GM19099 (cell line): Measurements from ENCODE around the gene ERGIC3.
A peak's percentile ranks its signal among the peaks of the same experiment; 100 is the strongest.

Experiments used
- POLR2A ChIP-seq: IDR thresholded peaks from 3 replicates; pipeline ENCODE4 v1.6.1; 2011; ENCODE audit warnings: low read depth; ENCODE audit not compliant: insufficient read length; ENCODE audit errors: extremely low read depth

The ERGIC3 gene

DNA sequence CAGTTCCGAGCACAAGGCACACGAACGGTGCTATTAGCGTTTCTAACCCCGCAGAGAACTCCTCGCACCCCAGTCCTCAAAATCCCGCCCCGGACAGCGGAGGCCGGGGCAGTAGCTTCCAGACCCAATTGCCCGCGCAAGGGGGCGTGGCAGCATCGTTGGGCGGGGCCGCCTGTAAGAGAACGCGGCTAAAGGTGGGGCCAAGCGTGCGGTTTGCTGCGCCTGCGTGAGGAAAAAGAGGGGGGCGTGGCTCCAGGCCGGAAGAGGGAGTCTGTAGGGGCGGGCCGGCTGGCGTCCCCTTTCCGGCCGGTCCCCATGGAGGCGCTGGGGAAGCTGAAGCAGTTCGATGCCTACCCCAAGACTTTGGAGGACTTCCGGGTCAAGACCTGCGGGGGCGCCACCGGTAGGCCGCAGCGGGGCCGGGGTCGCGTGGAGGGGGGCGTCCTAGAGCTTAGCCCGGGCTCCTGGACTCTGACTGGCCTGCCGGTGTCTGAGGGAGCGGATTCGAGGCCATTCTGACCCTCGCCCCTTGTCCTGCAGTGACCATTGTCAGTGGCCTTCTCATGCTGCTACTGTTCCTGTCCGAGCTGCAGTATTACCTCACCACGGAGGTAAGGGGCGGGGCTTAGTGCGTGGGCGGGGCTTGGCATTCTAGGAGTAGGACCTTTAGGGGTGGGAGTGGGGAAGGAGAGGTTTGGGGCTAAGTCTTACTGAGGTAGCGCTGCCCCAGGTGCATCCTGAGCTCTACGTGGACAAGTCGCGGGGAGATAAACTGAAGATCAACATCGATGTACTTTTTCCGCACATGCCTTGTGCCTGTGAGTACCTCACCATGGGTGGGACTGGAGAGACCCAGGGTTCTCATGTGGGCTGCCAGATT, at the start of gene ERGIC3:
ERGIC3 (plus strand) TSS at position 296 of the 880 bp plus-strand sequence; CDS start at position 316, 20 bp downstream.
- peak; percentile 85 for TF ChIP-seq POLR2A

DNA sequence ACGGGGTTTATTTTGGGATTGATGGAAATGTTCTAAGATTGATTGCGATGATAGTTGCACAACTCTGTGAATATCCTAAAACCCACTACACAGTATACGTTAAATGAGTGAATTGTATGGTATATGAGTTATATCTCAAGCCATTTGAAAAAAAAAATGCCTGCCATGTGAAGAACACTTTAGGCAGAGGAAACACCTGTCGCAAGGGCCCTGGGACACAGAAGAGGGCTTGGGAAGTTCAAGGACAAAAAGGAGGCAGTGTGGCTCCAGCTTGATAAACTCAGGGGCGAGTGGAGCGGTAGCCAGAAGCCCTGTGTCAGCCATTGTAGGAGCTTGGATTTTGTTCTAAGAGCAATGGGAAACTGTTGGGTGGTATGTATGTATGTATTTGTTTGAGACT, 49.5 kb upstream of the ERGIC3 start:
- no peak for TF ChIP-seq POLR2A

DNA sequence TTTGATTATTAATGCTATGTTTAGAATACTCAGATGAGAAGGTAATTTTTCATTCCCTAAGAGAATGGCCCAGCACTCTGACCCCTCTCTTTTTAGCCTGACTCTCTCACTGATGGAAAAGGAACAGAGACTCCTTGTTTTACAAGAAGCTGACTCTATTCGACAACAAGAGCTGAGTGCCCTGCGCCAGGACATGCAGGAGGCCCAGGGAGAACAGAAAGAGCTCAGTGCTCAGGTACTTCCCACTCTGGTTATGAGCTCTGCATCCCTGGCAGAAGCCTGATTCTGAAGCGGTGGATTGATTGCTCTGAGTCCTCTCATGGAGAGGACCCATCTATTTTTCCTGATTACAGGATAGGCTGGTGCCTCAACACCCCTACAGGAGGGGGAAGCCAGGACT, 45.4 kb upstream of the ERGIC3 start:
- no peak for TF ChIP-seq POLR2A

DNA sequence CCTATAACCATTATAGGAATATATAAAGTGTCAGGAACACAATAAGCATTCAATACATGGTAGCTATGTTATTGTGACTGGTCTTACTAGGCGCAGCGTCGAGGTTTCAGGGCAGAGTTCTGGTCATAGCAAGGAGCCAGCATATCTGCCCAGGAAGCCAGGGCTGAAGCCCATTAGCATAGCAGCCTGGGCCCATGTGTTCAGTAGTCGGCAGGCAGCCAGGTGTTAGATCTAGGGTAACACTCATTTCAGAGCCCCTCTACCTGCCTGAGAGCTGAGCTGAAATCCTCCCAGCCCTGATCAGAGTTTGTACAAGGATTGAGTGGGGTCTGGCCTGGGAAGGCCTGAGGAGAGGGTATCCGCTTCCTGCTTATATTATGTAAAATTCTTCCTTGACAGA, 44.6 kb upstream of the ERGIC3 start:
- no peak for TF ChIP-seq POLR2A

DNA sequence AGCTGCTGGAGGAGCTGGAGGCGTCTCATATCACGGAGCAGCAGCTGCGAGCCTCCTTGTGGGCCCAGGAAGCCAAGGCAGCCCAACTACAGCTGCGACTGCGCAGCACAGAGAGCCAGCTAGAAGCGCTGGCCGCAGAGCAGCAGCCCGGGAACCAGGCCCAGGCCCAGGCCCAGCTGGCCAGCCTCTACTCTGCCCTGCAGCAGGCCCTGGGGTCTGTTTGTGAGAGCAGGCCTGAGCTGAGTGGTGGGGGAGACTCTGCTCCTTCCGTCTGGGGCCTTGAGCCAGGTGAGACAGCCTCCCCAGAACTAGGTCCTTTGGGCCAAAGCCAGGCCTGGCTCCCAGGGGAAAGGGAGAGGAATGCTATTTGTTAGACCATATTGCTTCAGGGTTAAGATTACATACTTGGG, 44.1 kb upstream of the ERGIC3 start:
- TF ChIP-seq POLR2A, result no peak

DNA sequence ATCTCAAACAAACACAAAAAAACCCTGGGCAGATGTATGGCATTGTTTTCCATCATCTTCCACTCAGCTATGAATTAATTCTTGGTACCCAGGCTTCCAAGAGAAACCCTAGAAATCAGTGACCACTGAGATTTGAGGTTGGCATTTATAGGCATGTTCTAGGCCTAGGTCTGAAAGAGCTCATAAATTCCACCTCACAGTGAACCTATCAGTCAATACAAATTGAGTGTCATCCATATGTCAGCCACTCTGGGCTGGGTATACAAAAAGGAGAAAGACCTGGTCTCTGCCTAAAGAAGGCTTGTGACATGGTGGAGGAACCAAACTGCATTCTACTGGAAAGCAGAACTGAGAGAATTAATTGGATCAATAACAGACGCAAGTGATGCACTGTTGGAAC, 42.6 kb upstream of the ERGIC3 start:
- TF ChIP-seq POLR2A, result no peak

DNA sequence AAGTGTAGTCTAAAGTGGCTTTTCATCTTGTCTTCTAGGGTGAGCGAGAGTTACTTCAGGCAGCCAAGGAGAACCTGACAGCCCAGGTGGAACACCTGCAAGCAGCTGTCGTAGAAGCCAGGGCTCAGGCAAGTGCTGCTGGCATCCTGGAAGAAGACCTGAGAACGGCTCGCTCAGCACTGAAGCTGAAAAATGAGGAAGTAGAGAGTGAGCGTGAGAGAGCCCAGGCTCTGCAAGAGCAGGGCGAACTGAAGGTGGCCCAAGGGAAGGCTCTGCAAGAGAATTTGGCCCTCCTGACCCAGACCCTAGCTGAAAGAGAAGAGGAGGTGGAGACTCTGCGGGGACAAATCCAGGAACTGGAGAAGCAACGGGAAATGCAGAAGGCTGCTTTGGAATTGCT, 39.5 kb upstream of the ERGIC3 start:
- no peak for TF ChIP-seq POLR2A

DNA sequence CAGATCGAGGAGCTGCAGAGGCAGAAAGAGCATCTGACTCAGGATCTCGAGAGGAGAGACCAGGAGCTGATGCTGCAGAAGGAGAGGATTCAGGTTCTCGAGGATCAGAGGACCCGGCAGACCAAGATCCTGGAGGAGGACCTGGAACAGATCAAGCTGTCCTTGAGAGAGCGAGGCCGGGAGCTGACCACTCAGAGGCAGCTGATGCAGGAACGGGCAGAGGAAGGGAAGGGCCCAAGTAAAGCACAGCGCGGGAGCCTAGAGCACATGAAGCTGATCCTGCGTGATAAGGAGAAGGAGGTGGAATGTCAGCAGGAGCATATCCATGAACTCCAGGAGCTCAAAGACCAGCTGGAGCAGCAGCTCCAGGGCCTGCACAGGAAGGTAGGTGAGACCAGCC, 38.6 kb upstream of the ERGIC3 start:
- no peak for TF ChIP-seq POLR2A

DNA sequence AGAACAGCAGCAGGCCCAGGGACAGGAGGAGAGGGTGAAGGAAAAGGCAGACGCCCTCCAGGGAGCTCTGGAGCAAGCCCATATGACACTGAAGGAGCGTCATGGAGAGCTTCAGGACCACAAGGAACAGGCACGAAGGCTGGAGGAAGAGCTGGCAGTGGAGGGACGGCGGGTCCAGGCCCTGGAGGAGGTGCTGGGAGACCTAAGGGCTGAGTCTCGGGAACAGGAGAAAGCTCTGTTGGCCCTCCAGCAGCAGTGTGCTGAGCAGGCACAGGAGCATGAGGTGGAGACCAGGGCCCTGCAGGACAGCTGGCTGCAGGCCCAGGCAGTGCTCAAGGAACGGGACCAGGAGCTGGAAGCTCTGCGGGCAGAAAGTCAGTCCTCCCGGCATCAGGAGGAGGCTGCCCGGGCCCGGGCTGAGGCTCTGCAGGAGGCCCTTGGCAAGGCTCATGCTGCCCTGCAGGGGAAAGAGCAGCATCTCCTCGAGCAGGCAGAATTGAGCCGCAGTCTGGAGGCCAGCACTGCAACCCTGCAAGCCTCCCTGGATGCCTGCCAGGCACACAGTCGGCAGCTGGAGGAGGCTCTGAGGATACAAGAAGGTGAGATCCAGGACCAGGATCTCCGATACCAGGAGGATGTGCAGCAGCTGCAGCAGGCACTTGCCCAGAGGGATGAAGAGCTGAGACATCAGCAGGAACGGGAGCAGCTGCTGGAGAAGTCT, 37.9 kb upstream of the ERGIC3 start:
- no peak for TF ChIP-seq POLR2A

DNA sequence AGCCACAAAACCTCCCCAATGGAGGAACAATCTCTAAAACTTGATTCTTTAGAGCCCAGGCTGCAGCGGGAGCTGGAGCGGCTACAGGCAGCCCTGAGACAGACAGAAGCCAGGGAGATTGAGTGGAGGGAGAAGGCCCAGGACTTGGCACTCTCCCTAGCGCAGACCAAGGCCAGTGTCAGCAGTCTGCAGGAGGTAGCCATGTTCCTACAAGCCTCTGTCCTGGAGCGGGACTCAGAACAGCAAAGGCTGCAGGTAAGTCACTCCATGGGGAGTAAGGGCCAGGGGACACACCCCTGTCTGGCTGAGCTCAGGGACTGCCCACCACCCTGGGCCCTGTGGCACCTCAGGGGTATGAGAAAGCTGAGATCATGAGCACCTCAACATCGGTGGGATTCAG, 37.1 kb upstream of the ERGIC3 start:
- no peak for TF ChIP-seq POLR2A

DNA sequence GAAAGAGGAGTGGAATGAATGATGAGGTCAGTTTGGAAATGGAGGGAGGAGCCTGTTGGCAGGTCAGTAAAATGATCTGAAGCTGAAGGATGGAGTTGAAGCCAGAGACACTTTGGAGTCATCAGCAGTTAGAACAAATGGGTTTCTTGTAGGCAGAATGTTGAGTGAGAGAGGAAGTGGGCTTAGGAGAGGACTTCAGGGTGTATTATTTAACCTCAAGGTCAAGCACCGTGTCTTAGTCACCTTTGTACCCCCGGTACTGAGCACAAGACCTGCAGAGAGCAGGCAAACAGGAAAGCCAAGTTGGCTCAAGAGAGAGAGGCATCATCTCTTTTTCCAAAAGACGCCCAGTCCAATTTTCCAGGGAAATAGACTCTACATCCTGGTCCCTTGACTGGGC, 35.7 kb upstream of the ERGIC3 start:
- no peak for TF ChIP-seq POLR2A

DNA sequence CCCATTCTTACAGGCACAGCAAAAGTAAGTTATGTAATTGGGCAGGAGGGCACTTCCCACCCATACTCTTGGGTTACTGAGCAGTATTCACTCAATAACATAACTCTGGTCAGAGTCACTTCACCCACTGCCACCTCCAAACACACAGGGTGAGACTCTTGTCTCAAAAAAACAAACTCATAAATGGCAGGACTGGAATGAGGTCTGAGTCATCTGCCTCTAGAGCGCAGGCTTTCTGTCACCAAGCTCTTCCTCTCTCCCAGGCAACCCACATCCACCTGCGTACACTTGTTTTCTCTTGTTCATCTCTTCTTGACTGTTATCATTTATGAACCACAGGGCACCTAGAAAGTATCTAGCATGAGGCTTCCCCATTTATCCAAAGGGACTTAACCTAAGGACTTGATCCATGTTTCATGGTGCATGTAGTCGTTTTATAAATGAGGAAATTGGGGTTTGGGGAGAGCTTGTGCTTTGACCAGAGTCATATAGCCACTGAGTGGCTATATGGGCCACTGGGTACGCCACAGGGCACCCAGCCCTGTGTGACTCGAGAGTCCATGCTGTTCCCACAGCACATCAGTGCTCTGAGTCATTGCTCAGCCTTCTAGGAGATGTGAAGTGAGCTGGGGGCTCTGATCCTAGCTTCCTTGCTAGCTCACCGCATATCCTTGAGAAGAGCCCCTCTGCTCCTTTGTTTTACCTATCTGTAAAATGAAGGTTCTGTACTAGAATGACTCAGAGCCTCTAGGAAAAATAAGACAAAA, 34.8 kb upstream of the ERGIC3 start:
- no peak for TF ChIP-seq POLR2A

DNA sequence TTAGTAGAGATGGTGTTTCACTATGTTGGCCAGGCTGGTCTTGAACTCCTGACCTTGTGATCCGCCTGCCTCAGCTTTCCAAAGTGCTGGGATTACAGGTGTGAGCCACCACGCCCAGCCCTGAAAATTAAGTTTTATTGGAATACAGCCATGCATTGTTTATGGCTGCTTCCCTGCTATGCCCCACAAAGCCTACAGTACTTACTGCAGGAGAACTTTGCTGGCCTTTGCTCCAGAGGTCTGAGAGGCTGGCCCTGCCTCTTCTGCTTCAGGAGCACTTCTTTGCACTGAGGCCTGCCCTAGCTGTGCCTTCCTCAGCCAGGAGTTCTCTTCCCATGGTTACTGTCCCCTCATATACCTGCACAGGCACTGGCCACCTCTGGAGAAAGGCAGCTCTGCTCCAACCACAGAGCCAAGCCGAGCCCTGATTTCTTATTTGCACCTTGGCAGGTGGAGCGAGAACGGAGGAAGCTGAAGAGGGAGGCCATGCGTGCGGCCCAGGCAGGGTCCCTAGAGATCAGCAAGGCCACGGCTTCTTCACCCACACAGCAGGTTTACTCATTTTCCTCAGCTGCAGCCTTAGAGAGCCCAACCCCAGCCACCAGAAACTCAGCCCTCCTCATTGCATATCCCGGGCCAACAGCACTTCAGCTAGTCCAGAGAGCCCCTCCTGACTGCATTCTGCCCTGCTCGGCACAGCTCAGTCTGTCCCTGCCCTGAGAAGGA, 33.2 kb upstream of the ERGIC3 start:
- TF ChIP-seq POLR2A, result no peak

DNA sequence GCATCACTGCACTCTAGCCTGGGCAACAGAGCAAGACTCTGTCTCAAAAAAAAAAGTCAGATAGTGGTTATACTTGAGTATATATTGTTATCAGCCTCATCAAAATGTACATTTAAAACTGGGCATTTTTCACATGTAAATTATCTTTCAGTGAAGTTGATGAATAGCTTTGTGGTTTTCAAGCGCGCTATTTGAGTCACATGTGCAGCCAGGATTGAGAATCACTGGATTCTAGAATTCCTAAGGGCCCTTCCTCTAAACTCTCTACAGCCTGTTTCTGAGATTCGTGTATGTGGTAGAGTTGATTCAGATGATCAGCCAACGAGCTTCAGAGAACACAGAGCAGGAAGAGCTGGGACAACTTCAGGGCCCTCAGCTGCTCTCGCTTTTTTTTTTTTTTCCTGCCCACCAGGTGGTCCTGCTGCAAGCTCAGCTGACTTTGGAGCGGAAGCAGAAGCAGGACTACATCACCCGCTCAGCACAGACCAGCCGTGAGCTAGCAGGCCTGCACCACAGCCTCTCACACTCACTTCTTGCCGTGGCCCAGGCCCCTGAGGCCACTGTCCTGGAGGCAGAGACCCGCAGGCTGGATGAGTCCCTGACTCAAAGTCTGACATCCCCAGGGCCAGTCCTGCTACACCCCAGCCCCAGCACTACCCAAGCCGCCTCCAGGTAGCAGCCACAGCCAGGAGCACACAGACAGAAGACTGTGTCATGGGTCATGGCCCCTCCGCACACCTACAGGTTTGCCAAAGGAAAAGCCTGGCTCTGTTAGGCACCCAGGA, 30.7 kb upstream of the ERGIC3 start:
- no peak for TF ChIP-seq POLR2A
